Pancreas (tissue), 10 donors: ENCODE results near the gene PROS1. TPM values are rescaled to one million over a fixed set of nuclear protein-coding genes. Genes with fewer than 3 reads are reported as not detected.
"Not testable (repeated sequence)": the region's sequence is repeated elsewhere in the genome, so short reads cannot be mapped to it uniquely, and the experiment has no call there.

Source experiments
- ATAC-seq, 4 donors: fragments of 200-7000 bp; cut with Tn5 transposase; one replicate each; pipeline versions ENCODE4 v1.8.0 to v1.9.1; 2020; ENCODE audit warnings: mild to moderate bottlenecking in 4 of 4, moderate library complexity in 4 of 4
- DNase-seq, 6 donors: peaks; one replicate each; pipeline ENCODE4 v3.0.0-alpha.2; 2020
- FAIRE-seq: peaks from 2 replicates; lab custom pipeline; 2012; peaks lifted over from hg19 to GRCh38; lab: Jason Lieb, UNC
- H3K27ac ChIP-seq, 4 donors: fragments of 200-600 bp; sonication (generic); 1 replicate in 3 of 4; 2 replicates in 1 of 4; pipeline versions ENCODE4 v1.5.0 to v1.8.0; 2020
- H3K27me3 ChIP-seq, 4 donors: fragments of 200-600 bp; one replicate each; pipeline ENCODE4 v1.8.0; 2021
- H3K36me3 ChIP-seq, 3 donors: fragments of 200-600 bp; sonication (generic) in 1 of 3; one replicate each; pipeline versions ENCODE4 v1.5.0 to v1.8.0; 2020 to 2021
- H3K4me1 ChIP-seq, 3 donors: fragments of 200-600 bp; one replicate each; pipeline ENCODE4 v1.8.0; 2021
- H3K4me3 ChIP-seq, 4 donors: fragments of 200-600 bp; sonication (generic) in 2 of 4; one replicate each; pipeline versions ENCODE4 v1.5.0 to v1.8.0; 2020 to 2021
- H3K9me3 ChIP-seq, 4 donors: fragments of 200-600 bp; one replicate each; pipeline ENCODE4 v1.8.0; 2021
- CTCF ChIP-seq, 4 donors: fragments of 200-600 bp; sonication (generic) in 3 of 4; IDR thresholded peaks; one replicate each; pipeline versions ENCODE4 v1.5.0 to v1.8.0; 2021; ENCODE audit warnings: antibody characterized with exemption in 4 of 4
- WGBS, 2 donors: extraction: QIAGEN DNeasy Blood & Tissue Kit; methylation state at CpG; one replicate each; pipeline ENCODE4 v1.1.7; 2013; 5-methylcytosine and 5-hydroxymethylcytosine counted together
- intact Hi-C, 3 donors: fragments of 100-400 bp; cut with DNase I; formaldehyde crosslinking; loops; one replicate each; pipeline versions ENCODE4 v1.11.1 to v1.14.2; 2022
- polyA plus RNA-seq, 2 donors: library from polyadenylated mRNA; stranded (reverse); fragments of 200-250 nt; gene quantifications; one replicate each; pipeline ENCODE4 v1.2.3, GENCODE V29; 2013
- total RNA-seq, 6 donors: library from RNA; stranded (reverse); fragmentation: NEBNext Ultra II Directional in 4 of 6; extraction: Animal tissue kit (Norgen Biotek cat#: 25700) in 4 of 6; gene quantifications; one replicate each; pipeline versions ENCODE4 v1.2.1 to v1.2.4, GENCODE V29; 2021 to 2023
- donor health status: healthy with polysubstance abuse.
- donor health status: DM: no; HTN: no; CAD: no; lungs with moderate emphysema.
- donor health status: DM: no; HTN: no; CAD: no.
- donor health status: control.
- donor health status: control.
- donor health status: Bipolar disorder and iron deficiency.
- donor health status: DM: yes; HTN: yes; CAD: no.
- donor health status: DM: no; HTN: no; CAD: no.
- donor health status: DM: no; HTN: no; CAD: no.
- donor health status: DM: yes; HTN: yes; CAD: no.

PROS1 gene
- total and polyA plus RNA-seq, 8 donors, result 1.4 to 11.1 (median 4.6) TPM

- intact Hi-C loops, result no loop called here
- no peaks in the 10 kb centered on the region for H3K4me1 ChIP-seq
- 85 to 90% methylated on average over 2 of the region's 2 CpGs for WGBS, 2 donors
- no peak for ATAC-seq
- H3K4me3 ChIP-seq, result no peak overlapping the region
- H3K9me3 ChIP-seq, result no peaks in the 10 kb centered on the region
- no peak for TF ChIP-seq CTCF (IDR thresholded peaks at IDR 0.05)
- FAIRE-seq, result no peak
- H3K27ac ChIP-seq, result no peak overlapping the region
- DNase-seq, result no peak
- no peaks in the 10 kb centered on the region for H3K36me3 ChIP-seq
- no peaks in the 10 kb centered on the region for H3K27me3 ChIP-seq
Measured at GRCh38 chr3:93923006-93923405, 50.7 kb downstream of the PROS1 start.

- 90 to 92% methylated on average over 16 to 17 of the region's 17 CpGs for WGBS, 2 donors
- H3K9me3 ChIP-seq, H3K27ac ChIP-seq, H3K36me3 ChIP-seq, intact Hi-C loops, ATAC-seq, FAIRE-seq, H3K4me1 ChIP-seq, H3K4me3 ChIP-seq, H3K27me3 ChIP-seq: not testable (repeated sequence)
- peak in 2 of 6 donors; percentile 16 to 54 for DNase-seq
Measured at GRCh38 chr3:93917546-93918029, 56.1 kb downstream of the PROS1 start.

- DNase-seq, H3K27me3 ChIP-seq, H3K4me1 ChIP-seq, H3K9me3 ChIP-seq, FAIRE-seq, H3K27ac ChIP-seq, H3K4me3 ChIP-seq, intact Hi-C loops, H3K36me3 ChIP-seq, ATAC-seq: not testable (repeated sequence)
- 21 to 38% methylated on average over 1 of the region's 1 CpG for WGBS, 2 donors
Measured at GRCh38 chr3:93913623-93914022, 60.1 kb downstream of the PROS1 start.

DNA sequence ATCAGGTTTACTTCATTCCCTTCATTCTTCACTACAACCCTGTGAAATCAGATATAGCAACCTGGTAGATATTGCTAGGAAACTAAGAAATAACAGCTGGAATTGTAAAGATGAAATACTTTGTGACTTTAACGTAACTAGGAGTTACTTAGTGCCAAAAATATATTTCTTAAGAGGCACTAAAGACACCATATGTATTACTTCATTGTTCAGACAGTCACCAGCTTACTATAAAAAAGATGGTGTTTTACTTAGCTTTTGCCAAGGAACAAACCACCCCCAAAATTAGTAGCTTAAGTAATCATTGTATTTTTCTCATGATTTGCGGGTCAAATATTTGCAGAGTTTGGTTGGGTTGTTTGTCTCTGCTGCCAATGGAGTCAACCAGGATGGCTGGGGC lies 62.5 kb downstream of the PROS1 start:
- no peak overlapping the region for H3K4me3 ChIP-seq
- FAIRE-seq (no peak), DNase-seq (no peak), ATAC-seq (no peak)
- no peak overlapping the region for H3K27ac ChIP-seq
- intact Hi-C loops, result no loop called here
- no peaks in the 10 kb centered on the region for H3K4me1 ChIP-seq
- 60 to 72% methylated on average over 2 of the region's 2 CpGs for WGBS, 2 donors
- no peaks in the 10 kb centered on the region for H3K27me3 ChIP-seq
- no peaks in the 10 kb centered on the region for H3K9me3 ChIP-seq
- TF ChIP-seq CTCF (IDR thresholded peaks at IDR 0.05), result no peak
- no peaks in the 10 kb centered on the region for H3K36me3 ChIP-seq

- intact Hi-C loops, result no loop called here
- no peak overlapping the region for H3K27ac ChIP-seq
- DNase-seq, result no peak
Measured at GRCh38 chr3:93910097-93910496, 63.6 kb downstream of the PROS1 start.

More at GRCh38 chr3:93910097-93910496, 63.6 kb downstream of the PROS1 start:
- FAIRE-seq, result peak; percentile 51
- ATAC-seq, result no peak
- H3K9me3 ChIP-seq, result no peaks in the 10 kb centered on the region
- TF ChIP-seq CTCF (IDR thresholded peaks at IDR 0.05), result no peak
- no peaks in the 10 kb centered on the region for H3K27me3 ChIP-seq
- no peak overlapping the region for H3K4me3 ChIP-seq
- H3K4me1 ChIP-seq, result no peaks in the 10 kb centered on the region
- no peaks in the 10 kb centered on the region for H3K36me3 ChIP-seq
